ENCODE data around the gene AMMECR1.

AMMECR1 gene

DNA sequence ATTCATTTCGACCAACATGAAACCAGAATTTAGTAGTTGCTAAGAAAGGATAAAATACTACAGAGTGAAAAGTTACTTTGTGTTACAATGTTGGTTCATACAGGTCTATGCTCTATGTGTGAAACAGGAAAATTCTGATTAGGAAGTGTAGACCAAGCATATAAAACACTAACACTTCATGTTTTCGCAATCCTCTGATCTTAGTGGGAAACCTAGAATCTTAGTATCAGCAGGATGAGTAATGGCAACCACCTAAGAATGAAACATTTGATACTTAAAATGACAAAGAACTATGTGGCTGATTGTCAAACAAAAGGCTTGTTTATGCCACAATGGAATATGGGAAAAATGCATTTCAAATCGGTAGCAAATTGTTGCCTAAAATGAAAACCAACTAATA is 116.1 kb downstream of the AMMECR1 start:
- ChIA-PET CTCF (no interaction called here), POLR2A (no interaction called here)
- TF ChIP-seq SP1 (IDR thresholded peaks at IDR 0.05) (no peak), ARNT (IDR thresholded peaks at IDR 0.05) (no peak), FOXK2 (IDR thresholded peaks at IDR 0.05) (no peak), HDGF (IDR thresholded peaks at IDR 0.05; ENCODE audit: borderline replicate concordance) (no peak), SUZ12 (IDR thresholded peaks at IDR 0.05) (no peak), CTBP1 (IDR thresholded peaks at IDR 0.05; ENCODE audit: borderline replicate concordance) (no peak), L3MBTL2 (conservative IDR thresholded peaks at IDR 0.05) (no peak), BHLHE40 (IDR thresholded peaks at IDR 0.05; ENCODE audit: borderline replicate concordance) (no peak), ZNF384 (IDR thresholded peaks at IDR 0.05) (no peak), FOXM1 (IDR thresholded peaks at IDR 0.05; ENCODE audit: borderline replicate concordance) (no peak), FOXA1 (IDR thresholded peaks at IDR 0.05) (no peak), NFRKB (IDR thresholded peaks at IDR 0.05) (no peak), TARDBP (IDR thresholded peaks at IDR 0.05) (no peak), ELF4 (IDR thresholded peaks at IDR 0.05) (no peak), LEF1 (IDR thresholded peaks at IDR 0.05; ENCODE audit: borderline replicate concordance) (no peak)
- TF ChIP-seq, protein P1, sequence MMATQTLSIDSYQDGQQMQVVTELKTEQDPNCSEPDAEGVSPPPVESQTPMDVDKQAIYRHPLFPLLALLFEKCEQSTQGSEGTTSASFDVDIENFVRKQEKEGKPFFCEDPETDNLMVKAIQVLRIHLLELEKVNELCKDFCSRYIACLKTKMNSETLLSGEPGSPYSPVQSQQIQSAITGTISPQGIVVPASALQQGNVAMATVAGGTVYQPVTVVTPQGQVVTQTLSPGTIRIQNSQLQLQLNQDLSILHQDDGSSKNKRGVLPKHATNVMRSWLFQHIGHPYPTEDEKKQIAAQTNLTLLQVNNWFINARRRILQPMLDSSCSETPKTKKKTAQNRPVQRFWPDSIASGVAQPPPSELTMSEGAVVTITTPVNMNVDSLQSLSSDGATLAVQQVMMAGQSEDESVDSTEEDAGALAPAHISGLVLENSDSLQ (IDR thresholded peaks at IDR 0.05) = no peak
- no peak for DNase-seq (ENCODE audit: extremely low spot score)

DNA sequence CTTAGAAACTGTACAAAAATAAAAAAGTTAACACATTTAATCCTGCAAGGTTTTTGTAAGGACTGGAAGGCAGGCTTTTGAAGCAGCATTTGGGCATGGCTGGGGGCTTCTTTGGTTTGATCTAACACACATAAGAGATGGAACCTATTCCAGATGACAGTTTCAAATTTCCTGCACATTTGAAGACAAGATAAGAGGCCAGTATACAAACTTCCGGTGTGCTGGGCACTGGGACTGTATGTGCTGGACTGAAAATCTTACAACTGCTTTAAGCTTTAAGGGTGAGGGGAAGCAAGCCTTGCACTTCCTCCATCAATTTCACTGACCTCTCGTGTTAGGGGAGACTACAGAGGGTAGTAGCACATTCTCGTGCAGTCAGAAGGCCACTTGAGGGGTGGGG is 122.9 kb downstream of the AMMECR1 start:
- CTCF ChIA-PET = no interaction called here
- POLR2A ChIA-PET = interaction anchor here (1.1 kb wide), 1 partner anchor 34 kb away, joined by 3 read pairs; no protein-coding TSS in a partner anchor
- TF ChIP-seq FOXM1 (IDR thresholded peaks at IDR 0.05; ENCODE audit: borderline replicate concordance) (no peak), BHLHE40 (IDR thresholded peaks at IDR 0.05; ENCODE audit: borderline replicate concordance) (no peak), NFRKB (IDR thresholded peaks at IDR 0.05) (no peak)
- no peak for DNase-seq (ENCODE audit: extremely low spot score)

DNA sequence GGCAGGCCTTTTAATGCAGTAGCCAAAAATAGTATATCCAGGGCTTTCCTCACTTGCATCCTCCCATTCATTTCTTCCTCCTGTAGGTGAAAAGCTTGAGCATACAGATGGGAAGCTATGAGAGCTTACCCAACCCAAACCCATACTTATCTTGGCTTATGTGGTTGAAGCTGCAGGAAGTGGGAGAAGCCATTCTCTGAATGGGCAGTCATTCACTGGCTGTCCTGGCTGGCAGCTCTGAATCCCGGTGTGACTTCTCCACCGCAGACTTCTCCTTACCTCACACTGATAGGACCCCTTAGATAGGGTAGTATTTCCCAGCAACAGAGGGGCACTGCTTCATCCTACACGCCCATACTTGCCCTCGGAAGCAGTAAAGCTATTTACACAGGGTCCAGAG is 125.4 kb downstream of the AMMECR1 start:
- DNase-seq (ENCODE audit: extremely low spot score) = no peak
- POLR2A ChIA-PET = no interaction called here

DNA sequence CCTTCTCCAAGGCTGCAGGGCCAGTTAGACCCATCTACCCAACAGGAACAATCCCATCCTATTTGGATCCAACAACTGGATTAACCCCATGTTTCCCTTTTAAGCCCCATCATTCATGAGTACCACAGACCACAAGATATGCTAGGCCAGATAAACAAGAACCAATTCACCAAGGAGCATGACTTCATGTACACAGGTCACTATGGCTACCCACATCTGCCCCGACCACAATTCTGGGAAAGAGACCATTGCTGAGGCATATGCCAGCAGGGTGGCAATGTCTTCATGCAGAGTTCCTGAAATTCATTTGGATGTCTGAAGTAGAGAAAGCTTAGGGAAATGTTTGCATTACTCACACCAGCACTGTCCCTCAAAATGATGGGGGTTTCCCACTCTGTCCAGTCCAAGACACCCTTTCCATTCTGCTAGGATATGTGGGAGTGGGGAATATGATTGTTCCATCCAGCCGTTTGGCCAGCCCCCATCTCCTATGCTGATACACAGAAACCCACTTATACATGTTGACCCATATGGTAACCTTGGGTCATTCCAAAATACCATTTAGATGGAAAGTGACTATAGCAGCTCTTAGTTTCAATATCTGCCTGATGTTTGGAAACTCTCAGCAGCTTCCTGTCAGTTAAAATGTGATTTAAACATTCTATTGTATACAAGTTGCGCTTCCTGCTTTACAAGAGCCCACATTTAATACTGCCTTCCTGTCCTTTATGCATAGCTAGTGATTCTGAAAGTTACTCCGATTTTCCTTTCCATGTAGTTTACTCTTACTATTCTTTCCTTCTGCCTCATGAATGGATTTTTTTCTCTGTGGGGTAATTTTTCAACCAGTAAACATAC is 129.0 kb downstream of the AMMECR1 start:
- TF ChIP-seq LEF1 (IDR thresholded peaks at IDR 0.05; ENCODE audit: borderline replicate concordance) = no peak
- no peak for TF ChIP-seq ZNF384 (IDR thresholded peaks at IDR 0.05)
- ChIA-PET POLR2A (no interaction called here), CTCF (interaction anchor here (1.0 kb wide), 1 partner anchor 21 kb away, joined by 3 read pairs; no protein-coding TSS in a partner anchor)
- no peak for DNase-seq (ENCODE audit: extremely low spot score)

More for the DNA sequence above, 125.4 kb downstream of the AMMECR1 start:
- CTCF ChIA-PET = interaction anchor here (0.7 to 1.1 kb wide), 2 partner anchors 17 to 24 kb away, joined by 3 read pairs; no protein-coding TSS in a partner anchor
- no peak for TF ChIP-seq LEF1 (IDR thresholded peaks at IDR 0.05; ENCODE audit: borderline replicate concordance)
- TF ChIP-seq, protein P1 (IDR thresholded peaks at IDR 0.05) = no peak
- TF ChIP-seq ZNF384 (IDR thresholded peaks at IDR 0.05) = no peak

DNA sequence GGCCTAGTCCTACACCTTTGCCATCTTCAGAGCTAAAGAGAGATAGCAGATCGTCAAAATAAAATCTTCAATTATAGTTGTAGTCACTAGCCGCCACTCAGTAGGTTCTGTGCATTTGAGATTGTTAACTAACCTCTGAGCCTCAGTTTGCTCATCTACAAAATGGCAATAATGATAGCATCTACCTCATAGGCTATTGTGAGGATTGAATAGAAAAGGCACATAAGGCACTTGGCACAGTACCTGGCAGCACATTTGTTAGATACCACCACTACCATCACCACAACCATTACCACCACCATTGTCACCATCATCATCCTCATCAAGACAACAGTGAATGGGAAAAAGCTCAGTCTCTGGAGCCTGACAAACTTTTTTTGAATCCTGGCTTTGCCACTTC is 134.6 kb downstream of the AMMECR1 start:
- no peak for DNase-seq (ENCODE audit: extremely low spot score)
- POLR2A ChIA-PET = interaction anchor here (1.2 kb wide), 1 partner anchor 135 kb away, joined by 5 read pairs; the partner anchor contains the start of gene AMMECR1
- TF ChIP-seq BHLHE40 (IDR thresholded peaks at IDR 0.05; ENCODE audit: borderline replicate concordance) = no peak
- CTCF ChIA-PET = interaction anchor here (2.1 kb wide), 1 partner anchor 15 kb away, joined by 7 read pairs; no protein-coding TSS in a partner anchor

DNA sequence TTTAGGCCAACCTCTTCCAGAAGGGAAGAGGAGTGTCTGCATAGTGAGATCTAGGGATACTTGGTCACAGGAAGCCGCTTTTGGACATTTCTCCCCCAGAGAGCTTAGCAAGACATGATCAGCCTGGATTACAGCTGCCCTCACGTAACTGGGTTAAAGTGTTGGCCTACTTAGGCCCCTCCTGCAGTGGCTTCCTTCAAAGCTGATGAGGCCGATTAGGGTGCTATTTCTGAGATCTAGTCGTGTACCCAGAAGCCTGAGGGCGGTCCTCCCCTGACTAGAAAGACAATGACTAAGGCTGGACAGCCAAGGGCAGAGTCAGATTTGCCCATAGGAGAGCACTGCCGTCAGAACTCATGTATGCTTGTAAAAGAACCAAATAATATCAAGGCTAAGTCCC is 135.0 kb downstream of the AMMECR1 start:
- ChIA-PET POLR2A (interaction anchor here (1.2 kb wide), 1 partner anchor 135 kb away, joined by 5 read pairs; the partner anchor contains the start of gene AMMECR1), CTCF (interaction anchor here (1.2 kb wide), 1 partner anchor 36 kb away, joined by 4 read pairs; no protein-coding TSS in a partner anchor)
- DNase-seq (ENCODE audit: extremely low spot score) = no peak
- no peak for TF ChIP-seq BHLHE40 (IDR thresholded peaks at IDR 0.05; ENCODE audit: borderline replicate concordance)
- no peak for TF ChIP-seq FOXA1 (IDR thresholded peaks at IDR 0.05)
- no peak for TF ChIP-seq SUZ12 (IDR thresholded peaks at IDR 0.05)

DNA sequence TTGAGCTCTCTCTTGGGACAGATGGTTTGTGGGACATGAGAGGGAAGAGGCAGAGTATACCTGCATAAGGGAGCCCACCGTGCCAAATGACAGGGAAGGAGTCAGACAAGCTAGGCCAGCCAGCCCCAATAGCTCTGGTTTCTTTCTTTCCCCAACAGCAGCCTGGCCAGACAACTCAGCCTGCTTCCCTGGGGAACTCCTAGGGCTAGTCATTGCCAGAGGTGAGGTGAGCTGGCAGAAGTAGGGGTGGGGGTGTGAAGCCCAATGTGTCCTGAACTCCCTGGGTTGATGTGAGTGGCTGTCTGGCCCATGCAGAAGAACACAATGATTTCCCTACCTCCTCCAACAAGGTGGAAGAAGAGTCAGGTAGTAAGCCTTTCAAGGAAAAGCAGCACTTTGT is 135.5 kb downstream of the AMMECR1 start:
- no peak for TF ChIP-seq FOXA1 (IDR thresholded peaks at IDR 0.05)
- no peak for TF ChIP-seq CTBP1 (IDR thresholded peaks at IDR 0.05; ENCODE audit: borderline replicate concordance)
- TF ChIP-seq ARNT (IDR thresholded peaks at IDR 0.05) = no peak
- TF ChIP-seq TARDBP (IDR thresholded peaks at IDR 0.05) = no peak
- TF ChIP-seq ZNF384 (IDR thresholded peaks at IDR 0.05) = no peak
- no peak for TF ChIP-seq FOXM1 (IDR thresholded peaks at IDR 0.05; ENCODE audit: borderline replicate concordance)
- no peak for DNase-seq (ENCODE audit: extremely low spot score)
- ChIA-PET CTCF (interaction anchor here (1.2 kb wide), 1 partner anchor 35 kb away, joined by 4 read pairs; no protein-coding TSS in a partner anchor), POLR2A (interaction anchor here (1.2 kb wide), 1 partner anchor 136 kb away, joined by 5 read pairs; the partner anchor contains the start of gene AMMECR1)
